WTC11 (cell line): ENCODE measurements around the gene CAPN11. TPM values are rescaled to one million over a fixed set of nuclear protein-coding genes. Genes with fewer than 3 reads are reported as not detected.

Source experiments
- ATAC-seq: fragments of 200-7000 bp; cut with Tn5 transposase; 2 replicates; pipeline ENCODE4 v1.10.0; 2021; ENCODE audit warnings: mild to moderate bottlenecking, moderate library complexity
- CTCF ChIA-PET: fragments of 300-600 bp; sonication (Branson Sonifier 250); formaldehyde crosslinking; loops from one replicate; lab custom pipeline; 2021; ENCODE audit warnings: antibody characterized with exemption; lab: Charles Lee
- POLR2A ChIA-PET: fragments of 350-600 bp; sonication (Branson Sonifier 250); formaldehyde crosslinking; loops from one replicate; lab custom pipeline; 2021; ENCODE audit warnings: antibody characterized with exemption; lab: Charles Lee
- DNase-seq: peaks from one replicate; pipeline ENCODE4 v3.0.0; 2021; ENCODE audit warnings: low spot score
- H3K27ac Mint-ChIP-seq: 2 replicates; pipeline ENCODE4 v1.8.0; 2021; ENCODE audit warnings: mixed read lengths
- H3K27me3 Mint-ChIP-seq: 2 replicates; pipeline ENCODE4 v1.8.0; 2021; ENCODE audit warnings: low read depth, mild to moderate bottlenecking, moderate library complexity, mixed read lengths
- H3K36me3 Mint-ChIP-seq: 2 replicates; pipeline ENCODE4 v1.8.0; 2021; ENCODE audit warnings: mixed read lengths
- H3K4me1 Mint-ChIP-seq: 2 replicates; pipeline ENCODE4 v1.8.0; 2022; ENCODE audit warnings: mixed read lengths
- H3K4me3 Mint-ChIP-seq: 2 replicates; pipeline ENCODE4 v1.8.0; 2021; ENCODE audit warnings: mild to moderate bottlenecking, moderate library complexity, mixed read lengths
- H3K9me3 Mint-ChIP-seq: 2 replicates; pipeline ENCODE4 v1.8.0; 2021; ENCODE audit warnings: mixed read lengths
- CBFB ChIP-seq: sonication (generic); formaldehyde crosslinking; IDR thresholded peaks from 2 replicates; pipeline ENCODE4 v1.8.1; 2022; ENCODE audit warnings: mild to moderate bottlenecking, low read depth, missing genetic modification reagents
- KAT7 ChIP-seq: sonication (generic); formaldehyde crosslinking; IDR thresholded peaks from 2 replicates; pipeline ENCODE4 v1.8.1; 2023; ENCODE audit warnings: missing genetic modification reagents, mild to moderate bottlenecking, borderline replicate concordance
- MLX ChIP-seq: sonication (generic); formaldehyde crosslinking; IDR thresholded peaks from 2 replicates; pipeline ENCODE4 v1.8.1; 2023; ENCODE audit warnings: mild to moderate bottlenecking, missing genetic modification reagents, moderate library complexity
- RORB ChIP-seq: fragments of 250-450 bp; sonication (Bioruptor Pico); IDR thresholded peaks from 2 replicates; pipeline ENCODE4 v1.9.0; 2021; ENCODE audit warnings: mild to moderate bottlenecking
- SMAD3 ChIP-seq: sonication (generic); formaldehyde crosslinking; IDR thresholded peaks from 2 replicates; pipeline ENCODE4 v1.8.0; 2022; ENCODE audit warnings: missing genetic modification reagents, mild to moderate bottlenecking, borderline replicate concordance
- ZNF121 ChIP-seq: sonication (generic); formaldehyde crosslinking; IDR thresholded peaks from 2 replicates; pipeline ENCODE4 v1.8.0; 2023; ENCODE audit warnings: missing genetic modification reagents
- ZNF317 ChIP-seq: sonication (generic); formaldehyde crosslinking; IDR thresholded peaks from 2 replicates; pipeline ENCODE4 v1.8.1; 2023; ENCODE audit warnings: low read depth, mild to moderate bottlenecking, moderate library complexity, missing genetic modification reagents, borderline replicate concordance
- total RNA-seq: library from RNA; stranded (reverse); gene quantifications from 3 replicates; pipeline ENCODE4 v1.2.3, GENCODE V29; 2021
- TF ChIP-seq, protein P1 (sequence below): fragments of 250-450 bp; sonication (Bioruptor Pico); IDR thresholded peaks from 2 replicates; pipeline ENCODE4 v1.9.0; 2021; ENCODE audit warnings: mild to moderate bottlenecking
- TF ChIP-seq, protein P2 (sequence below): sonication (generic); formaldehyde crosslinking; IDR thresholded peaks from 2 replicates; pipeline ENCODE4 v1.8.1; 2022; ENCODE audit warnings: mild to moderate bottlenecking, moderate library complexity, missing genetic modification reagents
- TF ChIP-seq, protein P3 (sequence below): sonication (generic); formaldehyde crosslinking; IDR thresholded peaks from 2 replicates; pipeline ENCODE4 v1.8.1; 2023; ENCODE audit warnings: mild to moderate bottlenecking, missing genetic modification reagents, moderate library complexity
- TF ChIP-seq, protein P4 (sequence below): fragments of 250-450 bp; sonication (Bioruptor Pico); IDR thresholded peaks from 2 replicates; pipeline ENCODE4 v1.9.0; 2021; ENCODE audit warnings: moderate library complexity, mild to moderate bottlenecking, inconsistent platforms, borderline replicate concordance
- TF ChIP-seq, protein P5 (sequence below): sonication (generic); formaldehyde crosslinking; IDR thresholded peaks from 2 replicates; pipeline ENCODE4 v1.8.0; 2023; ENCODE audit warnings: mild to moderate bottlenecking, missing genetic modification reagents
- TF ChIP-seq, protein P6 (sequence below): sonication (generic); formaldehyde crosslinking; IDR thresholded peaks from 2 replicates; pipeline ENCODE4 v1.8.1; 2022; ENCODE audit warnings: missing genetic modification reagents, borderline replicate concordance
- TF ChIP-seq, protein P7 (sequence below): fragments of 250-450 bp; sonication (Bioruptor Pico); IDR thresholded peaks from 2 replicates; pipeline ENCODE4 v2.1.2; 2022; ENCODE audit warnings: mild to moderate bottlenecking, moderate library complexity

The CAPN11 gene
- total RNA-seq, 1 experiment from 2014 or later: 2.3 TPM

DNA sequence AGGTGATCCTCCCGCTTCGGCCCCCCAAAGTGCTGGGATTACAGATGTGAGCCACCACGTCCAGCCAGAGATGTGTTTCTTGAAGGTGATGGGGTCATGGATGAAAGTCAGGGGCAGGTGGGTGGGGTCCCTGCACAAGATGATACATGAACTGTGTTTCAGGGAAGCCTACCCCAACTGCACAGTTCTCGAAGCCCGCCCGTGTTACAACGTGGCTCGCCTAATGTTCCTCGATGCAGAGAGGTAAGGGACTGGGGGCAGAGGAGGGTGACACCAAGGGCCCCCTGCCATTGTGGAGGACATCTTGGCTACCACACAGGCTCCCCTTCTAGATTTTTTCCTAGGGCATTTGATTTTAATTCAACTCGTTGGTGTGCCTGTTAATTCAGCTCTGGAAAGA, 11.9 kb upstream of the CAPN11 start (continued):
- TF ChIP-seq, protein P1, sequence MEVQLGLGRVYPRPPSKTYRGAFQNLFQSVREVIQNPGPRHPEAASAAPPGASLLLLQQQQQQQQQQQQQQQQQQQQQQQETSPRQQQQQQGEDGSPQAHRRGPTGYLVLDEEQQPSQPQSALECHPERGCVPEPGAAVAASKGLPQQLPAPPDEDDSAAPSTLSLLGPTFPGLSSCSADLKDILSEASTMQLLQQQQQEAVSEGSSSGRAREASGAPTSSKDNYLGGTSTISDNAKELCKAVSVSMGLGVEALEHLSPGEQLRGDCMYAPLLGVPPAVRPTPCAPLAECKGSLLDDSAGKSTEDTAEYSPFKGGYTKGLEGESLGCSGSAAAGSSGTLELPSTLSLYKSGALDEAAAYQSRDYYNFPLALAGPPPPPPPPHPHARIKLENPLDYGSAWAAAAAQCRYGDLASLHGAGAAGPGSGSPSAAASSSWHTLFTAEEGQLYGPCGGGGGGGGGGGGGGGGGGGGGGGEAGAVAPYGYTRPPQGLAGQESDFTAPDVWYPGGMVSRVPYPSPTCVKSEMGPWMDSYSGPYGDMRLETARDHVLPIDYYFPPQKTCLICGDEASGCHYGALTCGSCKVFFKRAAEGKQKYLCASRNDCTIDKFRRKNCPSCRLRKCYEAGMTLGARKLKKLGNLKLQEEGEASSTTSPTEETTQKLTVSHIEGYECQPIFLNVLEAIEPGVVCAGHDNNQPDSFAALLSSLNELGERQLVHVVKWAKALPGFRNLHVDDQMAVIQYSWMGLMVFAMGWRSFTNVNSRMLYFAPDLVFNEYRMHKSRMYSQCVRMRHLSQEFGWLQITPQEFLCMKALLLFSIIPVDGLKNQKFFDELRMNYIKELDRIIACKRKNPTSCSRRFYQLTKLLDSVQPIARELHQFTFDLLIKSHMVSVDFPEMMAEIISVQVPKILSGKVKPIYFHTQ (CRISPR knock-in tag): no peak
- no peak for TF ChIP-seq KAT7 (CRISPR knock-in tag)
- TF ChIP-seq RORB (CRISPR knock-in tag): no peak

DNA sequence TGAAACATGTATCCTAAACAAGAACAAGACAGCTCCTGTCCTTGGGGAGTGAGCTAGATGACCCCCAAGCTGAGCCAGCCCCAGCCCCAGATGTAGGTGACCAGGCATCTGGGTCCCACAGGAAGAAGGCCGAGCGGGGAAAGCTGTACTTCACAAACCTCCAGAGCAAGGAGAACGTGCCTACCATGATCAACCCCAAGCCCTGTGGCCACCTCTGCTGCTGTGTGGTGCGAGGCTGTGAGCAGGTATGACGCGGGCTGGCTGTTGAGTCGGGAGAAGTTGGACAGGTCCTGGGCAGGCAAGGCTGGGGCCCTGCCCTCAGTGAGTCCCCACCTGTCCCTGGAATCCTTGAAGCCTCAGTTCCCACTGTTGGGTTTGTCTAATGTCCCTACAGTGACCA, 11.4 kb upstream of the CAPN11 start:
- H3K36me3 Mint-ChIP-seq: peaks cover 43% of the 10 kb centered on the region
- ChIA-PET POLR2A (interaction anchor here (0.5 kb wide), 1 partner anchor 1119 kb away, joined by 3 read pairs; no protein-coding TSS in a partner anchor), CTCF (no interaction called here)
- ATAC-seq (no peak), DNase-seq (no peak)
- no peaks in the 10 kb centered on the region for H3K9me3 Mint-ChIP-seq
- no peak overlapping the region for H3K4me3 Mint-ChIP-seq
- peaks cover 4% of the 10 kb centered on the region; the same call in 1 of the 2 replicates for H3K4me1 Mint-ChIP-seq
- no peaks in the 10 kb centered on the region for H3K27me3 Mint-ChIP-seq
- no peak overlapping the region for H3K27ac Mint-ChIP-seq
- TF ChIP-seq, protein P2, sequence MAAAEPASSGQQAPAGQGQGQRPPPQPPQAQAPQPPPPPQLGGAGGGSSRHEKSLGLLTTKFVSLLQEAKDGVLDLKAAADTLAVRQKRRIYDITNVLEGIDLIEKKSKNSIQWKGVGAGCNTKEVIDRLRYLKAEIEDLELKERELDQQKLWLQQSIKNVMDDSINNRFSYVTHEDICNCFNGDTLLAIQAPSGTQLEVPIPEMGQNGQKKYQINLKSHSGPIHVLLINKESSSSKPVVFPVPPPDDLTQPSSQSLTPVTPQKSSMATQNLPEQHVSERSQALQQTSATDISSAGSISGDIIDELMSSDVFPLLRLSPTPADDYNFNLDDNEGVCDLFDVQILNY (CRISPR knock-in tag): no peak
- TF ChIP-seq, protein P3, sequence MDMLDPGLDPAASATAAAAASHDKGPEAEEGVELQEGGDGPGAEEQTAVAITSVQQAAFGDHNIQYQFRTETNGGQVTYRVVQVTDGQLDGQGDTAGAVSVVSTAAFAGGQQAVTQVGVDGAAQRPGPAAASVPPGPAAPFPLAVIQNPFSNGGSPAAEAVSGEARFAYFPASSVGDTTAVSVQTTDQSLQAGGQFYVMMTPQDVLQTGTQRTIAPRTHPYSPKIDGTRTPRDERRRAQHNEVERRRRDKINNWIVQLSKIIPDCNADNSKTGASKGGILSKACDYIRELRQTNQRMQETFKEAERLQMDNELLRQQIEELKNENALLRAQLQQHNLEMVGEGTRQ (CRISPR knock-in tag): no peak
- no peak for TF ChIP-seq SMAD3 (CRISPR knock-in tag)
- TF ChIP-seq CBFB: no peak
- no peak for TF ChIP-seq ZNF317

DNA sequence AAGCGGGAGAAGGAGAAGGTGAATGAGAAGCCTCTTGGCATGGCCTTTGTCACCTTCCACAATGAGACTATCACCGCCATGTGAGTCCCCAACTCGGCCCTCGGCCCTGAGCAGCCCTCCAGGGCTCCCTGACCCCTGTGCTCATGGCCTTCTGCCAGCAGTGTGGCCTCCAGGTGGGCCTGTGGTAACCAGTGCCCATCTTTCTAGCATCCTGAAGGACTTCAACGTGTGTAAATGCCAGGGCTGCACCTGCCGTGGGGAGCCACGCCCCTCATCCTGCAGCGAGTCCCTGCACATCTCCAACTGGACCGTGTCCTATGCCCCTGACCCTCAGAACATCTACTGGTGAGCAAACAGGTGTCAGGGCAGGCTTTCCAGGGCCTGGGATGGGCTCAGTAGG, 10.3 kb upstream of the CAPN11 start:
- Mint-ChIP-seq H3K27ac (no peak overlapping the region), H3K9me3 (no peaks in the 10 kb centered on the region), H3K4me3 (no peak overlapping the region), H3K36me3 (peaks cover 46% of the 10 kb centered on the region), H3K27me3 (no peaks in the 10 kb centered on the region), H3K4me1 (peaks cover 4% of the 10 kb centered on the region; the same call in 1 of the 2 replicates)
- ChIA-PET CTCF (no interaction called here), POLR2A (no interaction called here)
- DNase-seq (no peak), ATAC-seq (no peak)
- TF ChIP-seq, protein P3 (CRISPR knock-in tag): no peak
- TF ChIP-seq, protein P4, sequence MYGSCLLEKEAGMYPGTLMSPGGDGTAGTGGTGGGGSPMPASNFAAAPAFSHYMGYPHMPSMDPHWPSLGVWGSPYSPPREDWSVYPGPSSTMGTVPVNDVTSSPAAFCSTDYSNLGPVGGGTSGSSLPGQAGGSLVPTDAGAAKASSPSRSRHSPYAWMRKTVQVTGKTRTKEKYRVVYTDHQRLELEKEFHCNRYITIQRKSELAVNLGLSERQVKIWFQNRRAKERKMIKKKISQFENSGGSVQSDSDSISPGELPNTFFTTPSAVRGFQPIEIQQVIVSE (CRISPR knock-in tag): no peak
- TF ChIP-seq, protein P5, sequence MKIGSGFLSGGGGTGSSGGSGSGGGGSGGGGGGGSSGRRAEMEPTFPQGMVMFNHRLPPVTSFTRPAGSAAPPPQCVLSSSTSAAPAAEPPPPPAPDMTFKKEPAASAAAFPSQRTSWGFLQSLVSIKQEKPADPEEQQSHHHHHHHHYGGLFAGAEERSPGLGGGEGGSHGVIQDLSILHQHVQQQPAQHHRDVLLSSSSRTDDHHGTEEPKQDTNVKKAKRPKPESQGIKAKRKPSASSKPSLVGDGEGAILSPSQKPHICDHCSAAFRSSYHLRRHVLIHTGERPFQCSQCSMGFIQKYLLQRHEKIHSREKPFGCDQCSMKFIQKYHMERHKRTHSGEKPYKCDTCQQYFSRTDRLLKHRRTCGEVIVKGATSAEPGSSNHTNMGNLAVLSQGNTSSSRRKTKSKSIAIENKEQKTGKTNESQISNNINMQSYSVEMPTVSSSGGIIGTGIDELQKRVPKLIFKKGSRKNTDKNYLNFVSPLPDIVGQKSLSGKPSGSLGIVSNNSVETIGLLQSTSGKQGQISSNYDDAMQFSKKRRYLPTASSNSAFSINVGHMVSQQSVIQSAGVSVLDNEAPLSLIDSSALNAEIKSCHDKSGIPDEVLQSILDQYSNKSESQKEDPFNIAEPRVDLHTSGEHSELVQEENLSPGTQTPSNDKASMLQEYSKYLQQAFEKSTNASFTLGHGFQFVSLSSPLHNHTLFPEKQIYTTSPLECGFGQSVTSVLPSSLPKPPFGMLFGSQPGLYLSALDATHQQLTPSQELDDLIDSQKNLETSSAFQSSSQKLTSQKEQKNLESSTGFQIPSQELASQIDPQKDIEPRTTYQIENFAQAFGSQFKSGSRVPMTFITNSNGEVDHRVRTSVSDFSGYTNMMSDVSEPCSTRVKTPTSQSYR: no peak
- TF ChIP-seq MLX (no peak), ZNF121 (no peak)
- TF ChIP-seq, protein P6, sequence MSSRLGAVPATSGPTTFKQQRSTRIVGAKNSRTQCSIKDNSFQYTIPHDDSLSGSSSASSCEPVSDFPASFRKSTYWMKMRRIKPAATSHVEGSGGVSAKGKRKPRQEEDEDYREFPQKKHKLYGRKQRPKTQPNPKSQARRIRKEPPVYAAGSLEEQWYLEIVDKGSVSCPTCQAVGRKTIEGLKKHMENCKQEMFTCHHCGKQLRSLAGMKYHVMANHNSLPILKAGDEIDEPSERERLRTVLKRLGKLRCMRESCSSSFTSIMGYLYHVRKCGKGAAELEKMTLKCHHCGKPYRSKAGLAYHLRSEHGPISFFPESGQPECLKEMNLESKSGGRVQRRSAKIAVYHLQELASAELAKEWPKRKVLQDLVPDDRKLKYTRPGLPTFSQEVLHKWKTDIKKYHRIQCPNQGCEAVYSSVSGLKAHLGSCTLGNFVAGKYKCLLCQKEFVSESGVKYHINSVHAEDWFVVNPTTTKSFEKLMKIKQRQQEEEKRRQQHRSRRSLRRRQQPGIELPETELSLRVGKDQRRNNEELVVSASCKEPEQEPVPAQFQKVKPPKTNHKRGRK (CRISPR knock-in tag): no peak
- TF ChIP-seq, protein P7, sequence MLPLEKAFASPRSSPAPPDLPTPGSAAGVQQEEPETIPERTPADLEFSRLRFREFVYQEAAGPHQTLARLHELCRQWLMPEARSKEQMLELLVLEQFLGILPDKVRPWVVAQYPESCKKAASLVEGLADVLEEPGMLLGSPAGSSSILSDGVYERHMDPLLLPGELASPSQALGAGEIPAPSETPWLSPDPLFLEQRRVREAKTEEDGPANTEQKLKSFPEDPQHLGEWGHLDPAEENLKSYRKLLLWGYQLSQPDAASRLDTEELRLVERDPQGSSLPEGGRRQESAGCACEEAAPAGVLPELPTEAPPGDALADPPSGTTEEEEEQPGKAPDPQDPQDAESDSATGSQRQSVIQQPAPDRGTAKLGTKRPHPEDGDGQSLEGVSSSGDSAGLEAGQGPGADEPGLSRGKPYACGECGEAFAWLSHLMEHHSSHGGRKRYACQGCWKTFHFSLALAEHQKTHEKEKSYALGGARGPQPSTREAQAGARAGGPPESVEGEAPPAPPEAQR (CRISPR knock-in tag): no peak
